ENCODE data around the gene AKTIP. TPM values are rescaled to one million over a fixed set of nuclear protein-coding genes. Genes with fewer than 3 reads are reported as not detected.

Gene AKTIP
- total RNA-seq, 2 experiments from 2014 or later = 12.4 to 17.9 TPM

GRCh38 chr16:53492503-53492902 is 10.5 kb downstream of the AKTIP start:
- no peak overlapping the region for H3K27ac ChIP-seq (ENCODE audit: low read depth, low read length, poor library complexity, severe bottlenecking)
- POLR2A ChIA-PET = no interaction called here
- no peaks in the 10 kb centered on the region for H4K20me1 ChIP-seq (ENCODE audit: insufficient read depth, low read length)
- DNase-seq (ENCODE audit: low spot score) = no peak
- H3K9me2 ChIP-seq (ENCODE audit: insufficient read depth, low read length) = no peaks in the 10 kb centered on the region
- H3K4me3 ChIP-seq (ENCODE audit: low read depth, low read length, poor library complexity, severe bottlenecking) = no peak overlapping the region
- CTCF ChIA-PET (ENCODE audit: unreplicated experiment) = no interaction called here
- peaks cover 94% of the 10 kb centered on the region for H3K36me3 ChIP-seq (ENCODE audit: insufficient read depth, low read length)
- no peaks in the 10 kb centered on the region for H3K79me2 ChIP-seq (ENCODE audit: insufficient read depth, low read depth, low read length)
- no peak overlapping the region for H3K4me2 ChIP-seq (ENCODE audit: low read length)
- TF ChIP-seq EZH2phosphoT487 (IDR thresholded peaks at IDR 0.05; ENCODE audit: borderline replicate concordance, low read depth, low read length) = no peak
- no peak overlapping the region for H2AFZ ChIP-seq (ENCODE audit: low read length)
- H3K9me3 ChIP-seq (ENCODE audit: low read length) = no peaks in the 10 kb centered on the region
- intact Hi-C loops (cut with micrococcal nuclease; ENCODE audit: unreplicated experiment) = loop anchor here (1.0 kb wide), 1 partner anchor 41 kb away; no protein-coding TSS in a partner anchor
- no peaks in the 10 kb centered on the region for H3K4me1 ChIP-seq (ENCODE audit: insufficient read depth, low read length, poor library complexity, severe bottlenecking)
- no TSS peak for BruUV-seq (replicated peaks)

- Histone ChIP-seq H2AFZ (ENCODE audit: low read length) (no peak overlapping the region), H3K9me2 (ENCODE audit: insufficient read depth, low read length) (no peaks in the 10 kb centered on the region), H3K4me2 (ENCODE audit: low read length) (no peak overlapping the region), H3K79me2 (ENCODE audit: insufficient read depth, low read depth, low read length) (no peaks in the 10 kb centered on the region), H3K4me1 (ENCODE audit: insufficient read depth, low read length, poor library complexity, severe bottlenecking) (no peaks in the 10 kb centered on the region), H3K36me3 (ENCODE audit: insufficient read depth, low read length) (peaks cover 96% of the 10 kb centered on the region), H3K4me3 (ENCODE audit: low read depth, low read length, poor library complexity, severe bottlenecking) (no peak overlapping the region), H3K27ac (ENCODE audit: low read depth, low read length, poor library complexity, severe bottlenecking) (no peak overlapping the region), H4K20me1 (ENCODE audit: insufficient read depth, low read length) (no peaks in the 10 kb centered on the region), H3K9me3 (ENCODE audit: low read length) (peaks cover 17% of the 10 kb centered on the region)
- ChIA-PET POLR2A (interaction anchor here (0.7 to 2.0 kb wide), 5 partner anchors 9 to 1118 kb away, joined by 3 to 5 read pairs (median 3); no protein-coding TSS in a partner anchor), CTCF (ENCODE audit: unreplicated experiment) (no interaction called here)
- TF ChIP-seq EZH2phosphoT487 (IDR thresholded peaks at IDR 0.05; ENCODE audit: borderline replicate concordance, low read depth, low read length) (no peak), CTCF (conservative IDR thresholded peaks at IDR 0.05; ENCODE audit: low read length) (no peak)
- no TSS peak for BruUV-seq (replicated peaks)
- intact Hi-C loops (cut with micrococcal nuclease; ENCODE audit: unreplicated experiment) = no loop called here
- no peak for DNase-seq (ENCODE audit: low spot score)
Measured at GRCh38 chr16:53489755-53490154, 13.3 kb downstream of the AKTIP start.

GRCh38 chr16:53486230-53486629 is 16.8 kb downstream of the AKTIP start:
- TF ChIP-seq EZH2phosphoT487 (IDR thresholded peaks at IDR 0.05; ENCODE audit: borderline replicate concordance, low read depth, low read length) (no peak), CTCF (conservative IDR thresholded peaks at IDR 0.05; ENCODE audit: low read length) (no peak)
- peaks cover 95% of the 10 kb centered on the region for H3K36me3 ChIP-seq (ENCODE audit: insufficient read depth, low read length)

More at GRCh38 chr16:53486230-53486629, 16.8 kb downstream of the AKTIP start:
- no peaks in the 10 kb centered on the region for H3K9me2 ChIP-seq (ENCODE audit: insufficient read depth, low read length)
- H4K20me1 ChIP-seq (ENCODE audit: insufficient read depth, low read length) = no peaks in the 10 kb centered on the region
- H3K9me3 ChIP-seq (ENCODE audit: low read length) = peaks cover 27% of the 10 kb centered on the region
- ChIA-PET CTCF (ENCODE audit: unreplicated experiment) (no interaction called here), POLR2A (interaction anchor here (1.2 kb wide), 1 partner anchor 15 kb away, joined by 3 read pairs; no protein-coding TSS in a partner anchor)
- intact Hi-C loops (cut with micrococcal nuclease; ENCODE audit: unreplicated experiment) = no loop called here
- no peak overlapping the region for H3K4me2 ChIP-seq (ENCODE audit: low read length)
- no peak overlapping the region for H2AFZ ChIP-seq (ENCODE audit: low read length)
- no peak overlapping the region for H3K4me3 ChIP-seq (ENCODE audit: low read depth, low read length, poor library complexity, severe bottlenecking)
- no TSS peak for BruUV-seq (replicated peaks)
- H3K79me2 ChIP-seq (ENCODE audit: insufficient read depth, low read depth, low read length) = no peaks in the 10 kb centered on the region
- peak; percentile 11 for DNase-seq (ENCODE audit: low spot score)
- no peak overlapping the region for H3K27ac ChIP-seq (ENCODE audit: low read depth, low read length, poor library complexity, severe bottlenecking)
- H3K4me1 ChIP-seq (ENCODE audit: insufficient read depth, low read length, poor library complexity, severe bottlenecking) = no peaks in the 10 kb centered on the region

Measured in OCI-LY7 (cell line).